ENCODE measurements around the gene PNKP. TPM values are rescaled to one million over a fixed set of nuclear protein-coding genes. Genes with fewer than 3 reads are reported as not detected.
A peak's percentile ranks its signal among the peaks of the same experiment; 100 is the strongest.

PNKP gene
- total RNA-seq, 1 donor from 2014 or later: 144 TPM

DNA sequence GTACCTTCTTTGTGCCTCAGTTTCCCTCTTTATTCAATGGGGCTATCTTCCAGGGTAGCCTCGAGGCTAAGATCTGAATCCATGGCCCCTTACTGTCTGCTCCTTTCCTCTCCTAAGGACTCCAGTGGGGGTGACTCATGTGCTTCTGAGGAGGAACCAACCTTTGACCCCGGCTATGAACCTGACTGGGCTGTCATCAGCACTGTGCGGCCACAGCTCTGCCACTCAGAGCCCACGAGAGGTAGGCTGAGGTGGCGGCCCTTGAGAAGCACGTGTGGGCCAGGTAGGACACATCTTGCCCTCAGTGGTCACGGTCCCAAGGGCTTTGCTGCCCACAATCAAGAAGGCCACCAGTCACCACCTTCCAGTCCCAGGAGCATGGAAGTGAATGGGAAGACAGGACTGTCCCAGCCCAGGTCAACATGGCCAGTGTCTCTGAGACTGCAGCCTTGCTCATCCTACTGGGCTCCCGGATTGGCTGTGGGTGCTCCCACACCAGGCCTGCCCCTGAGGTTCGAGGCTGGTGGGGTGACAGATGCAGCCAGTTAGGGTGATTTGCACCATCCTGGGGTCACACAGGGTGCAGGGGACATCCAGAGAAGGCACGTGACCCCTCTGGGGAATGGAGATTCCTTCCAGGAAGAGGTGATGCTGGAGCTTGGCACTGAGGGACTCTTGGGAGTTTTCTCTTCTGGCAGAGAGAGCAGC lies 12.9 kb upstream of the PNKP start:
- no peak for DNase-seq (ENCODE audit: low spot score, unreplicated experiment)
- H3K4me3 Mint-ChIP-seq (ENCODE audit: low read depth): no peak overlapping the region
- TF ChIP-seq, protein P1, sequence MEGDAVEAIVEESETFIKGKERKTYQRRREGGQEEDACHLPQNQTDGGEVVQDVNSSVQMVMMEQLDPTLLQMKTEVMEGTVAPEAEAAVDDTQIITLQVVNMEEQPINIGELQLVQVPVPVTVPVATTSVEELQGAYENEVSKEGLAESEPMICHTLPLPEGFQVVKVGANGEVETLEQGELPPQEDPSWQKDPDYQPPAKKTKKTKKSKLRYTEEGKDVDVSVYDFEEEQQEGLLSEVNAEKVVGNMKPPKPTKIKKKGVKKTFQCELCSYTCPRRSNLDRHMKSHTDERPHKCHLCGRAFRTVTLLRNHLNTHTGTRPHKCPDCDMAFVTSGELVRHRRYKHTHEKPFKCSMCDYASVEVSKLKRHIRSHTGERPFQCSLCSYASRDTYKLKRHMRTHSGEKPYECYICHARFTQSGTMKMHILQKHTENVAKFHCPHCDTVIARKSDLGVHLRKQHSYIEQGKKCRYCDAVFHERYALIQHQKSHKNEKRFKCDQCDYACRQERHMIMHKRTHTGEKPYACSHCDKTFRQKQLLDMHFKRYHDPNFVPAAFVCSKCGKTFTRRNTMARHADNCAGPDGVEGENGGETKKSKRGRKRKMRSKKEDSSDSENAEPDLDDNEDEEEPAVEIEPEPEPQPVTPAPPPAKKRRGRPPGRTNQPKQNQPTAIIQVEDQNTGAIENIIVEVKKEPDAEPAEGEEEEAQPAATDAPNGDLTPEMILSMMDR (IDR thresholded peaks at IDR 0.05; ENCODE audit: unreplicated experiment): no peak
- H3K36me3 Mint-ChIP-seq (ENCODE audit: insufficient read depth): peaks cover 26% of the 10 kb centered on the region
- no peaks in the 10 kb centered on the region for H3K27me3 Mint-ChIP-seq
- peaks cover 12% of the 10 kb centered on the region for H3K4me1 Mint-ChIP-seq (ENCODE audit: low read depth)
- H3K9me3 Mint-ChIP-seq (ENCODE audit: low read depth): no peaks in the 10 kb centered on the region
- H3K27ac Mint-ChIP-seq: no peak overlapping the region

DNA sequence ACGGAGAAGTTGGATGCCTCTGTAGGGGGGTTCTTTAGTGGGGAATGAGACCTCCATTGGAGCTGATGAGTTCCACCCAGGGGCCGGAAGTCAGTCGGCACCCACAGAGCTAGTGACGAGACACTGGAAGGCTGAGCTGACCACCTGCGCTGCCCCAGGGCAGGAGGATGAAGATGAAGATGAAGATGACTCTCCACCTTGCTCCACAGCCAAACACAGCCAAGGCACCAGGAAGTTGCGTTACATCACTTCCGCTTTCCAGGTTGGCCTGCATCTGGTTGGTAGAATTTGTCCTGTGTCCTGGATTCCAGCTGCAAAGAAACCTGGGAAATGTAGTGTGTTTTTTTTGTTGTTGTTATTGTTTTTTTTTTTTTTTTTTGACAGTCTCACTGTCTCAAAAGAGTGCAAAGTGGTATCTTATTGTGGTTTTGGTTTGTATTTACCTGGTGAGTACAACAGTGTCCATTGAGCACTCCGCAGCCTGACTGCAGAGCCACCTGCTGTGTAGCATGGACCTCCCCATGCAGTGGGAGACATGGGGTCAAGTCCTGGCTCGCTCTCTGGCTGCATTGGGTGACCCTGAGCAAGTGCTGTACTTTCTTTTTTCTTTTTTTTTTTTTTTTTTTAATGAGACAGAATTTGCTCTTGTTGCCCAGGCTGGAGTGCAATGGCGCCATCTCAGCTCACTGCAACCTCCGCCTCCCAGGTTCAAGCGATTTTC lies 12.0 kb upstream of the PNKP start:
- peaks cover 23% of the 10 kb centered on the region for H3K36me3 Mint-ChIP-seq (ENCODE audit: insufficient read depth)
- H3K27me3 Mint-ChIP-seq: no peaks in the 10 kb centered on the region
- DNase-seq (ENCODE audit: low spot score, unreplicated experiment): no peak
- peak overlapping the region; percentile 29 for H3K4me3 Mint-ChIP-seq (ENCODE audit: low read depth)
- H3K4me1 Mint-ChIP-seq (ENCODE audit: low read depth): peaks cover 12% of the 10 kb centered on the region
- H3K27ac Mint-ChIP-seq: no peak overlapping the region
- TF ChIP-seq, protein P1 (IDR thresholded peaks at IDR 0.05; ENCODE audit: unreplicated experiment): no peak
- H3K9me3 Mint-ChIP-seq (ENCODE audit: low read depth): no peaks in the 10 kb centered on the region

DNA sequence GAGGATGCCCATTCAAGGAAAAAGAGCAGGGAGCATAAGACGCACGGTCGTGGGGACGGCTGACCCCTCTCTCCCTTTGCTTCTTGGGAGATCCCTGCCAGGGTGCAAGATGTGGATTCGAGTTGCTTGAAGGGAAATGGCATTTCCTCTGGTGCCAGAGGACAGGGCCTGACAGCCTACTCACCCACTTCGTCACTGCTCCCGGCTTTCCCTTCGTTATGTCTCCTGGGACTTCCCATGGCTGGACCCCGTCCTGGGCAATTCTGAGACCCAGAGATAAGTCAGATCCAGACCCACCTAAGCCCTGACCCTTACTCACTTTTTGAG lies 11.3 kb upstream of the PNKP start:
- peaks cover 12% of the 10 kb centered on the region for H3K4me1 Mint-ChIP-seq (ENCODE audit: low read depth)
- peaks cover 22% of the 10 kb centered on the region for H3K36me3 Mint-ChIP-seq (ENCODE audit: insufficient read depth)
- TF ChIP-seq, protein P1 (IDR thresholded peaks at IDR 0.05; ENCODE audit: unreplicated experiment): no peak
- no peaks in the 10 kb centered on the region for H3K27me3 Mint-ChIP-seq
- peak overlapping the region; percentile 33 for H3K27ac Mint-ChIP-seq
- no peak for DNase-seq (ENCODE audit: low spot score, unreplicated experiment)
- no peaks in the 10 kb centered on the region for H3K9me3 Mint-ChIP-seq (ENCODE audit: low read depth)
- H3K4me3 Mint-ChIP-seq (ENCODE audit: low read depth): no peak overlapping the region

DNA sequence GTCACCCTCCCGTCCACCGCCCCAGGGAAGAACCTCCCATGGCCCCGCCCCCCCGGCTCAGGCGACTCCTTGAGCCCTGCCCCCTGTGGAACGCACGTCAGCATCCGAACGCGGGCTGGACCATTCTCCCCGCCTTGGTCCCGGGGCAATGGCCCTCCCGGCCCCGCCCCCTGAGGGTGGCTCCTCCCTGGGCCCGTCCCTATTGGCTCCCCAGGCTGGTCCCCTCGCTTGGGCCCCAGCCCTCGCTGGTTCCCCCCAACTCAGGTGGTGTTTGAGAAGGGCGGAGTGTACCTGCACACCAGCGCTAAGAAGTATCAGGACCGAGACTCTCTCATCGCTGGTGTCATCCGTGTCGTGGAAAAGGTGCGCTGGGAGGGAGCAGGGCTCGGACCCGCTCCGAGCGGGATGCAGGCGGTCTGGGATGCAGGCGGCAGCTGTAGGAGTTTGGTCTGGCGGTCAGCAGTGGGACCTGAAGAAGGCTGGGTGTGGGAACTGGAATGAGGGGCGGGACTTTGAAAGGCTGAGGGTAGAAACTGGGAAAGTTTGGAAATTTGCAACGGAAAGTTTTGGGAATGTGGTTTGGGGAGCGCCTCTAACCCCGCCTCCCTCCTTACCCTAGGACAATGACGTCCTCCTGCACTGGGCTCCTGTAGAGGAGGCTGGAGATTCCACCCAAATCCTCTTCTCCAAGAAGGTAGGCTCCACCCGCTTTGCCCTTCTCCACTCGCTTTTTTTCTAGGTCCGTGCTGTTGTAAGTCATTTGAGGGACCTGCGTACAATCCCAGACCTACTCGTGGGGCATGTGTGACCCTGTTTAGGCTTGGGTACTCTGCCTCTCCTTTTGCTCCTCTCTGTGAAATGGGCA lies 10.7 kb upstream of the PNKP start:
- Mint-ChIP-seq H3K27me3 (no peaks in the 10 kb centered on the region), H3K4me3 (ENCODE audit: low read depth) (no peak overlapping the region), H3K36me3 (ENCODE audit: insufficient read depth) (peaks cover 17% of the 10 kb centered on the region), H3K9me3 (ENCODE audit: low read depth) (no peaks in the 10 kb centered on the region), H3K27ac (no peak overlapping the region), H3K4me1 (ENCODE audit: low read depth) (peaks cover 12% of the 10 kb centered on the region)
- TF ChIP-seq, protein P1 (IDR thresholded peaks at IDR 0.05; ENCODE audit: unreplicated experiment): no peak
- DNase-seq (ENCODE audit: low spot score, unreplicated experiment): peak; percentile 97

All from progenitor cell of endocrine pancreas (in vitro differentiated cells).